ENCODE measurements around the gene NBAS. TPM values are rescaled to one million over a fixed set of nuclear protein-coding genes. Genes with fewer than 3 reads are reported as not detected.
A peak's percentile ranks its signal among the peaks of the same experiment; 100 is the strongest.

The NBAS gene
- total RNA-seq, 2 experiments from 2014 or later = 24.3 to 25.5 TPM

DNA sequence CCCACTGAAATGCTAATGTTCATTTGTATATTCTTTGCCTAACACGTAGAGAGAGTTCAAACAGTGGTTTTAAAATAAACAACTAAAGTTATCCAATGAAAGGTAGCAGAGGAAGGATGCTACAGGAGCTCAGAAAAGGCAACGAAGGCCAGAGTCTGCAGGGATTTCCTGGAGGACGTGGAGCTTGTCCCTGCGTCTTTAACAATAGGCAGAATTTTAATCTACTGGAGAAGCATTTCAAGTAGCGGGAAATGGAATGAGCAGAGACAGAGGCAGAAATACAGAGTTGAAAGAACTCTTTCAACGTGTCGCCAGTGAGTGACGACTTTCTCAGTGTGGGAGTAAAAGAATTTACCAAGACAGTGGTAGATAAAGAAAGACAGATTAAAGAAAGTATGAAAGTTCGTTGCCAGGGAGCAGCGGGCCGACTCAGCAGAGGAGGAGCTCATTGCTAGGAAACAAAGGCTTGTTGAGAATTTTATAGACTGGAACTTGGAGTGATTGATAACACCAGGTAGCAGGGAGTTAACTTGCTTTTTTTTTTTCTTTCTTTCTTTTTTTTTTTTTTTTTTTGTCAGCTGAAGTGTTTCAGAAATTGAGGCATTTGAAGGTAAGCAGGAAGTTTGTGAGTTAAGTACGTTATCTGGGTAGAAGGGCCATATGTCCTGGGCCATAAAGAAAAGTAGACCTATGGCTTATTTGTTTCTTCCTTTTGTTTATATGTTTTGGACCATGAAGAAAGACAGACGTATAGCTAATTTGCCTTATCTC lies 625 bp upstream of the NBAS start:
- peak overlapping the region; percentile 86 for H3K4me3 ChIP-seq (ENCODE audit: low read length)
- H3K36me3 Mint-ChIP-seq (ENCODE audit: low read depth) = peaks cover 22% of the 10 kb centered on the region
- TF ChIP-seq, protein P1, sequence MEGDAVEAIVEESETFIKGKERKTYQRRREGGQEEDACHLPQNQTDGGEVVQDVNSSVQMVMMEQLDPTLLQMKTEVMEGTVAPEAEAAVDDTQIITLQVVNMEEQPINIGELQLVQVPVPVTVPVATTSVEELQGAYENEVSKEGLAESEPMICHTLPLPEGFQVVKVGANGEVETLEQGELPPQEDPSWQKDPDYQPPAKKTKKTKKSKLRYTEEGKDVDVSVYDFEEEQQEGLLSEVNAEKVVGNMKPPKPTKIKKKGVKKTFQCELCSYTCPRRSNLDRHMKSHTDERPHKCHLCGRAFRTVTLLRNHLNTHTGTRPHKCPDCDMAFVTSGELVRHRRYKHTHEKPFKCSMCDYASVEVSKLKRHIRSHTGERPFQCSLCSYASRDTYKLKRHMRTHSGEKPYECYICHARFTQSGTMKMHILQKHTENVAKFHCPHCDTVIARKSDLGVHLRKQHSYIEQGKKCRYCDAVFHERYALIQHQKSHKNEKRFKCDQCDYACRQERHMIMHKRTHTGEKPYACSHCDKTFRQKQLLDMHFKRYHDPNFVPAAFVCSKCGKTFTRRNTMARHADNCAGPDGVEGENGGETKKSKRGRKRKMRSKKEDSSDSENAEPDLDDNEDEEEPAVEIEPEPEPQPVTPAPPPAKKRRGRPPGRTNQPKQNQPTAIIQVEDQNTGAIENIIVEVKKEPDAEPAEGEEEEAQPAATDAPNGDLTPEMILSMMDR (IDR thresholded peaks at IDR 0.05) = no peak
- peak overlapping the region; percentile 48 to 68 for H3K27ac ChIP-seq (ENCODE audit: low read depth in 1 of 2, low read length in 2 of 2)
- peaks cover 52% of the 10 kb centered on the region for H3K4me1 Mint-ChIP-seq (ENCODE audit: low read depth)
- H3K4me3 Mint-ChIP-seq = peak overlapping the region; percentile 99
- H3K27me3 ChIP-seq (ENCODE audit: control insufficient read depth in 1 of 2, insufficient read depth in 2 of 2, low read length in 2 of 2) = no peaks in the 10 kb centered on the region
- DNase-seq (peak in 8 of 14 experiments; percentile 8 to 59 (median 23)), ATAC-seq (ENCODE audit: poor library complexity) (peak; percentile 44)
- intact Hi-C loops (cut with DNase I, micrococcal nuclease) = loop anchor here (1.0 to 2.0 kb wide), 2 partner anchors 29 to 30 kb away; partner anchors contain the start of gene DDX1 (in 2 of the 2)
- H3K27ac Mint-ChIP-seq = peak overlapping the region; percentile 88
- no peaks in the 10 kb centered on the region for H3K27me3 Mint-ChIP-seq
- H3K36me3 ChIP-seq (ENCODE audit: insufficient read depth, low read length) = peaks cover 1% of the 10 kb centered on the region
- ChIA-PET POLR2A (interaction anchor here (1.0 to 3.9 kb wide), 6 partner anchors 9 to 33 kb away, joined by 4 to 38 read pairs (median 7); partner anchors contain the start of gene DDX1), CTCF (interaction anchor here (0.9 to 2.0 kb wide), 2 partner anchors 16 to 26 kb away, joined by 3 to 8 read pairs; no protein-coding TSS in a partner anchor)
- H3K9me3 ChIP-seq (ENCODE audit: control insufficient read depth in 1 of 2, insufficient read depth in 1 of 2, low read length in 2 of 2) = no peaks in the 10 kb centered on the region
- H3K4me1 ChIP-seq (ENCODE audit: insufficient read depth, low read length) = peaks cover 13% of the 10 kb centered on the region
- H3K9me3 Mint-ChIP-seq = no peaks in the 10 kb centered on the region

DNA sequence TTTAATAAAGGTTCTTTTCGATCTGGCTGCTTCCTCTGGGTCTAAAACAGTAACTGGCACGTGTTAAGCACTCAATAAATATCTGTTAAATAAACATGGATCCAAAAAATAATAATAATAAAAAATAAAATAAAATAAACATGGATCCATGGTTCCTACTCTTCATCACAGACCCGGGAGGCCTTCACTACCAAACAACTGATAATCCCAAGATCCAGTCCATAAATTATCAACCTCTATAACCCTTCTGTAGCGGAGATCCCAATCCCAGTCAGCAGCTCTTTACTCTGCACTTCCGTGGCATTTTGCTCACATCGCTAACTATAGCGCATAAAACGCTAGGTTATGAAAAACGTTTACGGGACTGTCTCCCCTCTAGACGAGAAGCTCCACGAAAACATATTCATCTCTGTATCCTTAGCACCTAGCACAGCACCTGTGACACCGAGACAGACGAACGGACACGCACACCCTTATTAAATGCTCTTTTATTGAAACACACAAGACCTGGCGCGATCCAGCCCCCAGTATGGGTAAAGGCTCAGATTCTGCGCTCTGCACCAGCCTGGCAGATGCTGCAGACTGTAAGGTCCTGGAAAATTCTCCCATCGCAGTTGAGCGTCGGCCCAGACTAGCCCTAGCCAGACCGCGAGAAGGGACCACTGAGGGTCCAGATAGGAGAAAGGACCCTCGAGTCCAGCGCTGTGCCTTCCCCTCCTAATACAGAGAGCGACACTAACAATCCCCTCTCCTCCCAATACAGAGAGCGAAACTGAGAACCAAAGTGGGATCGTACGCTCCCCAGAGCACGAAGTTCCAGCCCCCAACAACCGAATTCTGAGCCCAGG lies 770 bp downstream of the NBAS start:
- Histone ChIP-seq H3K36me3 (ENCODE audit: insufficient read depth, low read length) (peaks cover 13% of the 10 kb centered on the region), H3K27me3 (ENCODE audit: control insufficient read depth in 1 of 2, insufficient read depth in 2 of 2, low read length in 2 of 2) (no peaks in the 10 kb centered on the region), H3K9me3 (ENCODE audit: control insufficient read depth in 1 of 2, insufficient read depth in 1 of 2, low read length in 2 of 2) (no peaks in the 10 kb centered on the region), H3K4me3 (ENCODE audit: low read length) (peak overlapping the region; percentile 86), H3K4me1 (ENCODE audit: insufficient read depth, low read length) (peaks cover 13% of the 10 kb centered on the region), H3K27ac (ENCODE audit: low read depth in 1 of 2, low read length in 2 of 2) (peak overlapping the region in 1 of 2 donors; percentile 48)
- ChIA-PET POLR2A (interaction anchor here (0.8 to 3.9 kb wide), 3 partner anchors 13 to 31 kb away, joined by 3 to 38 read pairs (median 8); partner anchors contain the start of gene DDX1), CTCF (interaction anchor here (1.1 kb wide), 1 partner anchor 17 kb away, joined by 4 read pairs; no protein-coding TSS in a partner anchor)
- intact Hi-C loops (cut with DNase I, micrococcal nuclease) = loop anchor here in 1 of 2 experiments (2.0 kb wide), 1 partner anchor 30 kb away; the partner anchor contains the start of gene DDX1
- ATAC-seq (ENCODE audit: poor library complexity) = peak; percentile 35
- TF ChIP-seq, protein P1 (IDR thresholded peaks at IDR 0.05) = no peak
- Mint-ChIP-seq H3K9me3 (no peaks in the 10 kb centered on the region), H3K27me3 (no peaks in the 10 kb centered on the region), H3K4me1 (ENCODE audit: low read depth) (peaks cover 52% of the 10 kb centered on the region), H3K36me3 (ENCODE audit: low read depth) (peaks cover 34% of the 10 kb centered on the region), H3K4me3 (peak overlapping the region; percentile 99), H3K27ac (peak overlapping the region; percentile 88)
- peak in 5 of 14 experiments; percentile 1 to 35 (median 3) for DNase-seq

Data from CD4-positive, alpha-beta T cell (primary cell).